Peyer's patch (tissue), 4 donors: ENCODE measurements around the gene DRAM1.

Source experiments
- POLR2A ChIP-seq, 2 donors: fragments of 450-650 bp; IDR thresholded peaks; one replicate each; pipeline ENCODE4 v1.5.1; 2017; ENCODE audit warnings: antibody characterized with exemption in 2 of 2, mild to moderate bottlenecking in 2 of 2, moderate library complexity in 2 of 2
- TF ChIP-seq, protein P1 (sequence below), 6 experiments: fragments of 450-650 bp in 4 of 6; fragments of 200-600 bp in 2 of 6; sonication (generic) in 1 of 6; IDR thresholded peaks; one replicate each; pipeline ENCODE4 v1.5.1; 2017 to 2019; ENCODE audit warnings: antibody characterized with exemption in 6 of 6, mild to moderate bottlenecking in 3 of 6, moderate library complexity in 1 of 6

GRCh38 chr12:101877806-101878242 lies 444 bp downstream of the DRAM1 start:
- TF ChIP-seq, protein P1, sequence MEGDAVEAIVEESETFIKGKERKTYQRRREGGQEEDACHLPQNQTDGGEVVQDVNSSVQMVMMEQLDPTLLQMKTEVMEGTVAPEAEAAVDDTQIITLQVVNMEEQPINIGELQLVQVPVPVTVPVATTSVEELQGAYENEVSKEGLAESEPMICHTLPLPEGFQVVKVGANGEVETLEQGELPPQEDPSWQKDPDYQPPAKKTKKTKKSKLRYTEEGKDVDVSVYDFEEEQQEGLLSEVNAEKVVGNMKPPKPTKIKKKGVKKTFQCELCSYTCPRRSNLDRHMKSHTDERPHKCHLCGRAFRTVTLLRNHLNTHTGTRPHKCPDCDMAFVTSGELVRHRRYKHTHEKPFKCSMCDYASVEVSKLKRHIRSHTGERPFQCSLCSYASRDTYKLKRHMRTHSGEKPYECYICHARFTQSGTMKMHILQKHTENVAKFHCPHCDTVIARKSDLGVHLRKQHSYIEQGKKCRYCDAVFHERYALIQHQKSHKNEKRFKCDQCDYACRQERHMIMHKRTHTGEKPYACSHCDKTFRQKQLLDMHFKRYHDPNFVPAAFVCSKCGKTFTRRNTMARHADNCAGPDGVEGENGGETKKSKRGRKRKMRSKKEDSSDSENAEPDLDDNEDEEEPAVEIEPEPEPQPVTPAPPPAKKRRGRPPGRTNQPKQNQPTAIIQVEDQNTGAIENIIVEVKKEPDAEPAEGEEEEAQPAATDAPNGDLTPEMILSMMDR (IDR thresholded peaks at IDR 0.05) = no peak
- TF ChIP-seq POLR2A (IDR thresholded peaks at IDR 0.05) = no peak
